Skeletal muscle tissue (tissue), 4 donors: ENCODE measurements around the gene TUSC2. TPM values are rescaled to one million over a fixed set of nuclear protein-coding genes. Genes with fewer than 3 reads are reported as not detected.

Experiments
- H3K27ac ChIP-seq: one replicate; pipeline ENCODE4 v1.7.0; 2013; ENCODE audit warnings: mild to moderate bottlenecking, low read depth, low read length, inconsistent platforms
- H3K27me3 ChIP-seq, 3 donors: one replicate each; pipeline ENCODE4 v1.7.0; 2013; ENCODE audit warnings: low read length in 3 of 3; ENCODE audit not compliant: control insufficient read depth in 3 of 3, insufficient read depth in 3 of 3
- H3K36me3 ChIP-seq, 3 donors: one replicate each; pipeline ENCODE4 v1.7.0; 2013; ENCODE audit warnings: low read length in 3 of 3; ENCODE audit not compliant: control insufficient read depth in 3 of 3, insufficient read depth in 3 of 3
- H3K4me1 ChIP-seq, 3 donors: one replicate each; pipeline ENCODE4 v1.7.0; 2013; ENCODE audit warnings: low read length in 3 of 3, mild to moderate bottlenecking in 3 of 3; ENCODE audit not compliant: control insufficient read depth in 3 of 3, insufficient read depth in 3 of 3
- H3K4me3 ChIP-seq, 3 donors: one replicate each; pipeline ENCODE4 v1.7.0; 2013; ENCODE audit warnings: low read length in 3 of 3
- H3K9ac ChIP-seq, 3 donors: one replicate each; pipeline ENCODE4 v1.7.0; 2013; ENCODE audit warnings: low read length in 3 of 3, mild to moderate bottlenecking in 3 of 3, moderate library complexity in 2 of 3, low read depth in 1 of 3
- H3K9me3 ChIP-seq, 3 donors: one replicate each; pipeline ENCODE4 v1.7.0; 2013; ENCODE audit warnings: low read length in 3 of 3; ENCODE audit not compliant: control insufficient read depth in 3 of 3
- total RNA-seq: library from RNA; depleted of rRNA; stranded (reverse); fragments of >200 nt; gene quantifications from one replicate; pipeline ENCODE4 v1.2.3, GENCODE V29; 2014
- donor health status: Osteomylitis.

TUSC2 gene
- total RNA-seq, 1 donor from 2014 or later, result 7.8 TPM

GRCh38 chr3:50325497-50326181, 2.4 kb downstream of the TUSC2 start:
- H3K9me3 ChIP-seq, result no peaks in the 10 kb centered on the region
- H3K27me3 ChIP-seq, result no peaks in the 10 kb centered on the region
- peaks cover 32 to 54% (median 46%) of the 10 kb centered on the region in 3 donors for H3K4me1 ChIP-seq
- no peak overlapping the region for H3K4me3 ChIP-seq
- peaks cover 17 to 23% (median 22%) of the 10 kb centered on the region in 3 donors for H3K36me3 ChIP-seq
- no peak overlapping the region for H3K9ac ChIP-seq
- H3K27ac ChIP-seq, result no peak overlapping the region

GRCh38 chr3:50325113-50325480, 2.9 kb downstream of the TUSC2 start:
- Histone ChIP-seq H3K27me3 (no peaks in the 10 kb centered on the region), H3K9ac (no peak overlapping the region), H3K27ac (no peak overlapping the region), H3K4me3 (no peak overlapping the region), H3K9me3 (no peaks in the 10 kb centered on the region), H3K36me3 (peaks cover 12 to 18% (median 16%) of the 10 kb centered on the region in 3 donors), H3K4me1 (peaks cover 37 to 60% (median 52%) of the 10 kb centered on the region in 3 donors)

GRCh38 chr3:50324351-50325112, 3.5 kb downstream of the TUSC2 start:
- no peaks in the 10 kb centered on the region for H3K9me3 ChIP-seq
- H3K9ac ChIP-seq, result peak overlapping the region in 2 of 3 donors; percentile 10 to 25
- H3K4me1 ChIP-seq, result peaks cover 43 to 65% (median 57%) of the 10 kb centered on the region in 3 donors
- H3K27ac ChIP-seq, result peak overlapping the region; percentile 97
- H3K36me3 ChIP-seq, result peaks cover 10 to 19% (median 14%) of the 10 kb centered on the region in 3 donors
- no peaks in the 10 kb centered on the region for H3K27me3 ChIP-seq
- no peak overlapping the region for H3K4me3 ChIP-seq

- peaks cover 50 to 72% (median 64%) of the 10 kb centered on the region in 3 donors for H3K4me1 ChIP-seq
- no peaks in the 10 kb centered on the region for H3K27me3 ChIP-seq
- H3K9me3 ChIP-seq, result no peaks in the 10 kb centered on the region
- peak overlapping the region; percentile 97 for H3K27ac ChIP-seq
- peak overlapping the region; percentile 8 to 16 (median 10) for H3K9ac ChIP-seq
- H3K36me3 ChIP-seq, result peaks cover 17 to 27% (median 17%) of the 10 kb centered on the region in 3 donors
- H3K4me3 ChIP-seq, result no peak overlapping the region
Measured at GRCh38 chr3:50323614-50324199, 4.3 kb downstream of the TUSC2 start.

DNA sequence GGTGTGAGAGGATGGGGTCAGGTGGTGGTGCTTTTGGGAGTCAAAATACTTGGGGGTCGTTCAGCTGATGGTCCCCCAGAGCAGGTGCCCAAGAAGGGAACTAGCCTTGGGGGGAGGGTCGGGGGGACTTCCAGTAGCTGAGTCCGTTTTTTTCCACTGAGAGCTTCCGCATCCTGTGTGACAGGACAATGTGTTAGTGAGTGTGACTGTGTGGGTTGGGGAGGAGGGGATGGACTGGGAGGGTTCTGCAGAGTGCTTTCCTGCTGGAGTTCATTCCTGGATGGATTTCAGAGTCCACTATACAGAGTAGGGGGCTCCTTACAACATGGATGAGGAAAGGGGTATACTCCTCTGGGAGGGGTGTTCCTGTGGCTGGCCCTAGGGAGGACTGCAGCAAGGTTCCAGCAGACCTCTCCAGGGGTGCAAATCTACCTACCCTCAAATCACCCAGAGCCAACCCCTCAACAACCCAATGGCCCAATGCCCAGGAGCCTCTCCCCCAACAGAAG, 4.9 kb downstream of the TUSC2 start:
- Histone ChIP-seq H3K9me3 (no peaks in the 10 kb centered on the region), H3K36me3 (peaks cover 22 to 33% (median 23%) of the 10 kb centered on the region in 3 donors), H3K27me3 (no peaks in the 10 kb centered on the region), H3K4me1 (peaks cover 51 to 72% (median 64%) of the 10 kb centered on the region in 3 donors), H3K27ac (peak overlapping the region; percentile 97), H3K9ac (peak overlapping the region in 2 of 3 donors; percentile 34 to 98), H3K4me3 (peak overlapping the region in 2 of 3 donors; percentile 23 to 91)

DNA sequence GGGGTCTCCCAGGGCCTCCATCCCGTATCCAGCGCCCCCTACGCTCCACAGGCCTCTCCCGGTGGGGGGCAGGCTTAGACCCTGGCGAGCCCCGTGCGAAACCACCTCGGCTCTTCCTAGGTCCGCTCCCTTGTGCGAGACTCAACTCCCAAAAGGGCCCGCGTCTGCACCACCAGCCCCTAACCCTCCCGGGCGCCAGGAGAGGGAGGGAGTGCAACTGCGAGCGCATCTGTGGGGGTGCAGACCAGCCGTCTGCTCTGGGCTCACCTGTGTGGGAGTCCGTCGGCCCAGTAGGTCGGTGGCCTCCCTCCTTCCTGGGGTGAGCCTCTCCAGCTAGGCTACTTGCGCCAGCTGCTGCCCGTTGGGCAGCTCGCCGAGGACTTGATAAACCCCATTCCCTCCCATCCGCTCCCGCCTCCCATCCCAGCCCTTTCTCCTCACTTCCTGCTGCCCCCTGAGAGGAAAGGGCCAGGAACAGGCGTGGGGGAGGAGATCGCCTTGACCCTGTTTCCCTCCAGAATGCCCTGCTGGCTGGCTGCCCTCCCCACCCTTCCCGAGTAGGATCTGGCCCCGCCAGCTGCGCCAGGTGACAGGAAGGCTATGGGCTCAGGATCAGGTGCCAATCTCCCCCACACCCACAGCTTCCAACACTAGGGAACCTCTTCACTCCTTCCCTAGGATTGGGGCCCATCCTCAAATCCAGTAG, 5.5 kb downstream of the TUSC2 start, which contains the start of gene HYAL2:
Gene HYAL2, minus strand, starts transcription at position 360 of the 706 bp plus-strand sequence. CDS start 2,256 bp downstream, outside the sequence.
- Histone ChIP-seq H3K9me3 (no peaks in the 10 kb centered on the region), H3K4me3 (peak within 1 kb of the TSS; percentile 91 to 98 (median 92)), H3K27me3 (no peaks in the 10 kb centered on the region), H3K9ac (peak within 1 kb of the TSS; percentile 96 to 99 (median 98)), H3K4me1 (peaks cover 55 to 76% (median 67%) of the 10 kb centered on the region in 3 donors), H3K36me3 (peaks cover 25 to 38% (median 26%) of the 10 kb centered on the region in 3 donors), H3K27ac (peak within 1 kb of the TSS; percentile 97)

GRCh38 chr3:50322115-50322385, 6.0 kb downstream of the TUSC2 start:
- H3K27me3 ChIP-seq, result no peaks in the 10 kb centered on the region
- peaks cover 30 to 42% (median 30%) of the 10 kb centered on the region in 3 donors for H3K36me3 ChIP-seq
- peak overlapping the region; percentile 97 for H3K27ac ChIP-seq
- H3K4me1 ChIP-seq, result peaks cover 55 to 76% (median 67%) of the 10 kb centered on the region in 3 donors
- peak overlapping the region; percentile 71 to 98 (median 96) for H3K9ac ChIP-seq
- H3K4me3 ChIP-seq, result peak overlapping the region; percentile 69 to 92 (median 91)
- no peaks in the 10 kb centered on the region for H3K9me3 ChIP-seq

DNA sequence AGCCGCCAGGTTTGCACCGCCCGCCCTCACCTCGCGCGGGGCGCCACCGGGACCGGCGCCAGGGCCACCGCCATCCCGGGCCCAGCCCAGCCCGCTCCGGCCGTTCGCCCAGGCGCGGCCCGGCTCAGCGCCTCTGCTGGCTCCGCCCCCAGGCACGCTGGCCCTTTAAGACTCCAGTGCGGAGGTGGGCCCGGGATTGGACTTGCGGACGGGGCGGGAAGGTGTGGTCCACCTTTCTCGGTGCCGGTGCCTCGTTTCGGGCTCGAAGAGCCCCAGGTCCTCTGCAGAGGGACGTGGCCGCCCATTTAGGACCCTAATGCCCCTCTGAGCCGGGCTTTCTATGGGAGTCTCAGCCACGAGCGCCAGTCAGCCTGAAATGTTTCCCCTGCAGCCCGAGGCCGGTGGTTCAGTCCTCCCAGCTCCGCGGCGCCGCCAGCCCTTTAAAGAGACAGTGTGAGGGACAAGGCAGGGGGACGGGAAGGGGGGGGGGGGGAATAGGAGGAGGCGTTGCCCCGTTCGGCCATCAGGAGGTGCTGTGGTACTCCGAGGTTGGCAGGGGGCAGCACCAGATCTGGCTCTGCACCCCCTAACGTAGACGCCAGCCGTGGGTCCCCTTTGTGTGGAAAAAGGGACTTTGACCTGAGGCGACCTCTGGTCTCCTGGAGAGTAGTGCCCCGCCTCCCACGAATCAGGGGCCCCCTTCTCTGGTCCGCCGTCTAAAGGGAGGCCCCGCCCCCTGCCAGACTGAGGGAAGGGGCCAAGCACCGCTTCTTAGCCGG, 6.5 kb downstream of the TUSC2 start:
- Histone ChIP-seq H3K4me3 (peak overlapping the region; percentile 91 to 98 (median 92)), H3K9ac (peak overlapping the region; percentile 96 to 99 (median 98)), H3K36me3 (peaks cover 31 to 43% (median 33%) of the 10 kb centered on the region in 3 donors), H3K9me3 (no peaks in the 10 kb centered on the region), H3K27me3 (no peaks in the 10 kb centered on the region), H3K4me1 (peaks cover 55 to 77% (median 68%) of the 10 kb centered on the region in 3 donors), H3K27ac (peak overlapping the region; percentile 97)
